Breast epithelium (tissue), 3 donors: ENCODE measurements around the gene PARVB.

Experiments
- POLR2A ChIP-seq: fragments of 450-650 bp; IDR thresholded peaks from one replicate; pipeline ENCODE4 v1.6.1; 2016; ENCODE audit warnings: antibody characterized with exemption, mild to moderate bottlenecking, moderate library complexity
- POLR2AphosphoS5 ChIP-seq, 3 donors: sonication (generic); formaldehyde crosslinking; IDR thresholded peaks; one replicate each; pipeline ENCODE4 v1.6.1; 2017; ENCODE audit warnings: antibody characterized with exemption in 3 of 3
- TF ChIP-seq, protein P1 (sequence below), 3 donors: fragments of 450-650 bp; IDR thresholded peaks; one replicate each; pipeline ENCODE4 v1.5.1; 2016 to 2017; ENCODE audit warnings: antibody characterized with exemption in 3 of 3, mild to moderate bottlenecking in 3 of 3, moderate library complexity in 3 of 3

GRCh38 chr22:44211256-44211945 lies 187.3 kb downstream of the PARVB start:
- TF ChIP-seq POLR2AphosphoS5 (IDR thresholded peaks at IDR 0.05) (no peak), POLR2A (no peak)
- TF ChIP-seq, protein P1, sequence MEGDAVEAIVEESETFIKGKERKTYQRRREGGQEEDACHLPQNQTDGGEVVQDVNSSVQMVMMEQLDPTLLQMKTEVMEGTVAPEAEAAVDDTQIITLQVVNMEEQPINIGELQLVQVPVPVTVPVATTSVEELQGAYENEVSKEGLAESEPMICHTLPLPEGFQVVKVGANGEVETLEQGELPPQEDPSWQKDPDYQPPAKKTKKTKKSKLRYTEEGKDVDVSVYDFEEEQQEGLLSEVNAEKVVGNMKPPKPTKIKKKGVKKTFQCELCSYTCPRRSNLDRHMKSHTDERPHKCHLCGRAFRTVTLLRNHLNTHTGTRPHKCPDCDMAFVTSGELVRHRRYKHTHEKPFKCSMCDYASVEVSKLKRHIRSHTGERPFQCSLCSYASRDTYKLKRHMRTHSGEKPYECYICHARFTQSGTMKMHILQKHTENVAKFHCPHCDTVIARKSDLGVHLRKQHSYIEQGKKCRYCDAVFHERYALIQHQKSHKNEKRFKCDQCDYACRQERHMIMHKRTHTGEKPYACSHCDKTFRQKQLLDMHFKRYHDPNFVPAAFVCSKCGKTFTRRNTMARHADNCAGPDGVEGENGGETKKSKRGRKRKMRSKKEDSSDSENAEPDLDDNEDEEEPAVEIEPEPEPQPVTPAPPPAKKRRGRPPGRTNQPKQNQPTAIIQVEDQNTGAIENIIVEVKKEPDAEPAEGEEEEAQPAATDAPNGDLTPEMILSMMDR (IDR thresholded peaks at IDR 0.05), result no peak
